Measurements from ENCODE around the gene MAST4. TPM values are rescaled to one million over a fixed set of nuclear protein-coding genes. Genes with fewer than 3 reads are reported as not detected.

Gene MAST4
- total RNA-seq, 1 donor from 2014 or later, result 11.3 TPM

GRCh38 chr5:66867618-66868322 is 271.6 kb downstream of the MAST4 start:
- Mint-ChIP-seq H3K27me3 (ENCODE audit: low read depth) (no peaks in the 10 kb centered on the region), H3K36me3 (ENCODE audit: low read depth) (no peaks in the 10 kb centered on the region), H3K27ac (ENCODE audit: unreplicated experiment) (no peak overlapping the region), H3K4me3 (ENCODE audit: unreplicated experiment) (no peak overlapping the region), H3K4me1 (ENCODE audit: low read depth) (peaks cover 11% of the 10 kb centered on the region), H3K9me3 (ENCODE audit: low read depth) (no peaks in the 10 kb centered on the region)
- DNase-seq (ENCODE audit: low spot score), result no peak
- TF ChIP-seq, protein P1, sequence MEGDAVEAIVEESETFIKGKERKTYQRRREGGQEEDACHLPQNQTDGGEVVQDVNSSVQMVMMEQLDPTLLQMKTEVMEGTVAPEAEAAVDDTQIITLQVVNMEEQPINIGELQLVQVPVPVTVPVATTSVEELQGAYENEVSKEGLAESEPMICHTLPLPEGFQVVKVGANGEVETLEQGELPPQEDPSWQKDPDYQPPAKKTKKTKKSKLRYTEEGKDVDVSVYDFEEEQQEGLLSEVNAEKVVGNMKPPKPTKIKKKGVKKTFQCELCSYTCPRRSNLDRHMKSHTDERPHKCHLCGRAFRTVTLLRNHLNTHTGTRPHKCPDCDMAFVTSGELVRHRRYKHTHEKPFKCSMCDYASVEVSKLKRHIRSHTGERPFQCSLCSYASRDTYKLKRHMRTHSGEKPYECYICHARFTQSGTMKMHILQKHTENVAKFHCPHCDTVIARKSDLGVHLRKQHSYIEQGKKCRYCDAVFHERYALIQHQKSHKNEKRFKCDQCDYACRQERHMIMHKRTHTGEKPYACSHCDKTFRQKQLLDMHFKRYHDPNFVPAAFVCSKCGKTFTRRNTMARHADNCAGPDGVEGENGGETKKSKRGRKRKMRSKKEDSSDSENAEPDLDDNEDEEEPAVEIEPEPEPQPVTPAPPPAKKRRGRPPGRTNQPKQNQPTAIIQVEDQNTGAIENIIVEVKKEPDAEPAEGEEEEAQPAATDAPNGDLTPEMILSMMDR (IDR thresholded peaks at IDR 0.05), result no peak

- H3K36me3 Mint-ChIP-seq (ENCODE audit: low read depth), result no peaks in the 10 kb centered on the region
- H3K9me3 Mint-ChIP-seq (ENCODE audit: low read depth), result no peaks in the 10 kb centered on the region
- H3K27me3 Mint-ChIP-seq (ENCODE audit: low read depth), result no peaks in the 10 kb centered on the region
- peaks cover 9% of the 10 kb centered on the region for H3K4me1 Mint-ChIP-seq (ENCODE audit: low read depth)
- DNase-seq (ENCODE audit: low spot score), result no peak
- no peak overlapping the region for H3K4me3 Mint-ChIP-seq (ENCODE audit: unreplicated experiment)
- TF ChIP-seq, protein P1 (IDR thresholded peaks at IDR 0.05), result no peak
- H3K27ac Mint-ChIP-seq (ENCODE audit: unreplicated experiment), result no peak overlapping the region
Observed at GRCh38 chr5:66869347-66869746, 273.2 kb downstream of the MAST4 start.

- no peaks in the 10 kb centered on the region for H3K9me3 Mint-ChIP-seq (ENCODE audit: low read depth)
- H3K36me3 Mint-ChIP-seq (ENCODE audit: low read depth), result no peaks in the 10 kb centered on the region
- no peaks in the 10 kb centered on the region for H3K27me3 Mint-ChIP-seq (ENCODE audit: low read depth)
- DNase-seq (ENCODE audit: low spot score), result no peak
- no peak overlapping the region for H3K27ac Mint-ChIP-seq (ENCODE audit: unreplicated experiment)
- H3K4me1 Mint-ChIP-seq (ENCODE audit: low read depth), result peaks cover 9% of the 10 kb centered on the region
- TF ChIP-seq, protein P1 (IDR thresholded peaks at IDR 0.05), result no peak
- H3K4me3 Mint-ChIP-seq (ENCODE audit: unreplicated experiment), result no peak overlapping the region
Observed at GRCh38 chr5:66870708-66871107, 274.5 kb downstream of the MAST4 start.

DNA sequence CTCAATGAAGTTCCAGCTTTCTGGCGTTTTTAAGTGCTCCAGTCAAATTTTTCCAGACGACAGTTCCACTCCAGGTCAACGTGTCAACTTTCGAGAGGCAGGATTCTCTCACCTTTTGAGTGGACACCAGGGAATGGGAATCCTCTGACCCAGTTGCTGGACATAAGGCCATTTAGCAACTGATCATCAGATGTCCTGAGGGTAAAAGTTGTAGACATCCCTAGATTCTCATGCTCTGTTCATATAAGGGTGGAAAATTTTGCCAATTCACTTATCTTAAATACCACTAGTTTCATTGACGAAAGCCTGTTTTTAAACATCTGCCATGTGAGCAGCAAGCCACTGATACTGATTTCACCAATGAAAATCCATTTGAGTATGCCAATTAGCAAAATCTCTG is 275.5 kb downstream of the MAST4 start:
- DNase-seq (ENCODE audit: low spot score), result no peak
- TF ChIP-seq, protein P1 (IDR thresholded peaks at IDR 0.05), result no peak
- peaks cover 9% of the 10 kb centered on the region for H3K4me1 Mint-ChIP-seq (ENCODE audit: low read depth)
- no peak overlapping the region for H3K4me3 Mint-ChIP-seq (ENCODE audit: unreplicated experiment)
- H3K9me3 Mint-ChIP-seq (ENCODE audit: low read depth), result no peaks in the 10 kb centered on the region
- H3K36me3 Mint-ChIP-seq (ENCODE audit: low read depth), result no peaks in the 10 kb centered on the region
- H3K27ac Mint-ChIP-seq (ENCODE audit: unreplicated experiment), result no peak overlapping the region
- no peaks in the 10 kb centered on the region for H3K27me3 Mint-ChIP-seq (ENCODE audit: low read depth)

GRCh38 chr5:66872736-66873331 is 276.6 kb downstream of the MAST4 start:
- no peak overlapping the region for H3K4me3 Mint-ChIP-seq (ENCODE audit: unreplicated experiment)
- H3K36me3 Mint-ChIP-seq (ENCODE audit: low read depth), result no peaks in the 10 kb centered on the region
- H3K9me3 Mint-ChIP-seq (ENCODE audit: low read depth), result no peaks in the 10 kb centered on the region
- H3K27me3 Mint-ChIP-seq (ENCODE audit: low read depth), result no peaks in the 10 kb centered on the region
- peaks cover 12% of the 10 kb centered on the region for H3K4me1 Mint-ChIP-seq (ENCODE audit: low read depth)
- DNase-seq (ENCODE audit: low spot score), result no peak
- no peak overlapping the region for H3K27ac Mint-ChIP-seq (ENCODE audit: unreplicated experiment)
- TF ChIP-seq, protein P1 (IDR thresholded peaks at IDR 0.05), result no peak
